Activated naive CD4-positive, alpha-beta T cell treated with anti-CD3 and anti-CD28 coated beads, Interleukin-2, amount 50 U/mL, for 16 hours (primary cell): ENCODE measurements around the gene MARCO.
"Not testable (repeated sequence)": the region's sequence is repeated elsewhere in the genome, so short reads cannot be mapped to it uniquely, and the experiment has no call there.

ENCODE experiments used
- DNase-seq: peaks from one replicate; pipeline ENCODE4 v3.0.0-alpha.2; 2020

The MARCO gene

DNA sequence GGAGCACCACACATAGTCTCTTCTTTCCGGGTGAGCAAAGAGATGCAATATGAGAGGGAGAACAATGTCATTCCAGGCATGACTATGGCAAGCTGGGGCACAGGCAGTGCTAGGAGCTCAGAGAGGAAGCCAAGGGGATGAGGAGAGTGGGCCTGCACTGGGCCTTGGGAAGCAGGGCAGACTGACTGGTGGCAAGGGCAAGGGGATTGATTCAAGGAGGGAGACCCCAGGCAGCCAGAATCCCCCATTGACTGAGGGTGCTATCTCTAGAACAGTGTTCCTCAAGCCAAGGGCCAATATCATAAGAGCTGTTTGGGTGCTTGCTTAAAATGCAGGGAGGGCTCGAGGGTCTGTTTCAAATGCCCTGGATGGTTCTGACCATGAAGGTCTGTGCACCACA, 36.1 kb downstream of the MARCO start:
- DNase-seq: no peak

GRCh38 chr2:118979152-118979861, 37.3 kb downstream of the MARCO start:
- DNase-seq: no peak

DNA sequence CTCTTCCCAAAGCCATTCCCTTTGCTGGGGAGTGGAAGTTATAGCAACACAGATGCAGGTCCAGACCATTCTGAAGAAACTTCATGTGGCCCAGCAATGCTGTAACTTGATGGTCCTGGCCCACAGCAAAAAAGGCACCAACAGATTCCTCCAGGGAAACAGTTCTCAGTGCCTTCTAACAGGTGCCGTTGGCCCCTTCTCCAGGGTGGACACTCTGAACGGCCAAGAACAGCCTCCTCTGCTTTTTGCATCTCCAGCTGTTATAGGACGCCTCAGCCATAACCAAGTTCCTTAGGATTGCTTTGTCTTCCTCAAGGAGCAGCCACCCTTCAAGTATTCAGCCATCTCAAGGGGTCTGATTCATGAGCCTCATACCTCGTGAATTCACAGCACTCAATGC, 38.0 kb downstream of the MARCO start:
- DNase-seq: no peak

GRCh38 chr2:118980573-118980972, 38.6 kb downstream of the MARCO start:
- no peak for DNase-seq

- no peak for DNase-seq
Measured at GRCh38 chr2:118981632-118982031, 39.6 kb downstream of the MARCO start.

- no peak for DNase-seq
Measured at GRCh38 chr2:118982039-118982438, 40.0 kb downstream of the MARCO start.

DNA sequence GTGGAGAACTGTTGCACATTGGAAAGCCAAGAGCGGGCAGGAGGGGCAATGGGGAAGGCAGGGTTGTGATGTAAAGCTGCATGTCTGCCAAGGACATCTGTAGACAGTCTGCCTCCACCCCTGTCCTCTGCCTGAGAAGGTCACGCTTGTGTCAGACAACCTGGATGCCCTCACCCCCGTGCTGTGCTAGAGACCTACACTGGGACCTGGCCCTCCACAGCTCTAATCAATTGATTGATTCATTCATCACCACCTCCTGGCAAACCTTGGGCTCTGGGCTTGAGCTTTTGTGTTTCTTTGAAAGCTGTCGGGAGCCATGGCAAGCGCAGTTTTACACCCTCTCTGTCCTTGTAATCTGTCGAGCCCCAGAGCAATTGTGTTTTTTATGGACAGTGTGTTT, 41.1 kb downstream of the MARCO start:
- no peak for DNase-seq

- no peak for DNase-seq
Measured at GRCh38 chr2:118983915-118984314, 41.9 kb downstream of the MARCO start.

DNA sequence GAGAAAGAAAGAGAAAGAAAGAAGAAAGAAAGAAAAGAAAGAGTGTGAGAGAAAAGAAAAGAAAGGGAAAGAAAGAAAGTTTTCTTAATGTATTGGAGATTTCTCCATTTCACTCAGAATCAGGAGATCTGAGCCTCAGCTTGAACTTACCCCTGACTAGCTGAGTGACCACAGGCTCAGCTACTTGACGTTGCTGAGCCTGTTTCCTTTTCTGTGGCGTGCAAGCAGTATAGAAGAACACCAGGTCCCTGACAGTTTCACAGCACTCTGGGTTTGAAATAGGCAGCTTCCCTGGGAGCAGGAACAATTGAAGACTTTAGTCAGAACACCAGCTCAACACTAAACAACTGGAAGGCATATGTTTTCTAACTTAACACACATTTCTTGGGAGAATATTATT, 44.7 kb downstream of the MARCO start:
- DNase-seq: no peak

DNA sequence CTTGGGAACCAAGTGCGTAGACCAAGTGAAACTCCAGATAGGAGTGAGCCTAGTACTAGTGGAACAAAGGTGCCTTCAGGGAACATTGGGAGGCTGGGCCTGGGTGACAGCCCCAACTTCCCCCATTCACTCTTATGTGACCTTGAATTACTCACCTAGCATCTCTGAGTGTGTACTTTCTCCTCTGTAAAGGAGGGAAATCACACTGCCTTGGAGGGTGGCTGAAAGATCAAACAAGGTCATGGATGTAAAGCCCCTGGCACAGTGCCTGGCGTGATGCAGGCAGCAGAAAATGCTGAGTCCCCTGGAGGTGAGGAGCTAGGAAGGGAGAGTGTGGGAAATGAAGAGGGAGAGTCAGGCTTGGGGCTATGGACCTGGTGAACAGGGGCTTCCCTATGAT, 45.9 kb downstream of the MARCO start:
- no peak for DNase-seq

GRCh38 chr2:118988706-118989105, 46.7 kb downstream of the MARCO start:
- DNase-seq: no peak

DNA sequence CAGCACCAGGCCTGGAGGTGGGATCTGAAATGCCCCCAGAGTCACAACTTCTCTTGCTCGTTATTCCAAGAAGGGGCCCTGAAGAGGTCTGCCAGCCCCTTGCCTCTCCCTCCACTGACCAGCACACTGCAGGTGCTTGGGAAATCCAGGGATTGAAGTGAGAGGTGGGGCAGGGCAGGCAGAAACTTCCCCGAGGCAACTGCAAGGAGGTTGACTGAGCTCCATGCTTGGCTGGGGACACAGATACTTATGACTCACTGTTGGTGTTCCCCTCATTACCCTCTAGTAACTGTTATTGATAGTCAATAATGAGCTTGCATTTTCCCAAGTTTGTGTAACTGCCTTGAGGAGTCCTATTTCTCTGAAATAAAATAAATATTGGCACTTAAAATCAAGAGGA, 47.5 kb downstream of the MARCO start:
- DNase-seq: no peak

DNA sequence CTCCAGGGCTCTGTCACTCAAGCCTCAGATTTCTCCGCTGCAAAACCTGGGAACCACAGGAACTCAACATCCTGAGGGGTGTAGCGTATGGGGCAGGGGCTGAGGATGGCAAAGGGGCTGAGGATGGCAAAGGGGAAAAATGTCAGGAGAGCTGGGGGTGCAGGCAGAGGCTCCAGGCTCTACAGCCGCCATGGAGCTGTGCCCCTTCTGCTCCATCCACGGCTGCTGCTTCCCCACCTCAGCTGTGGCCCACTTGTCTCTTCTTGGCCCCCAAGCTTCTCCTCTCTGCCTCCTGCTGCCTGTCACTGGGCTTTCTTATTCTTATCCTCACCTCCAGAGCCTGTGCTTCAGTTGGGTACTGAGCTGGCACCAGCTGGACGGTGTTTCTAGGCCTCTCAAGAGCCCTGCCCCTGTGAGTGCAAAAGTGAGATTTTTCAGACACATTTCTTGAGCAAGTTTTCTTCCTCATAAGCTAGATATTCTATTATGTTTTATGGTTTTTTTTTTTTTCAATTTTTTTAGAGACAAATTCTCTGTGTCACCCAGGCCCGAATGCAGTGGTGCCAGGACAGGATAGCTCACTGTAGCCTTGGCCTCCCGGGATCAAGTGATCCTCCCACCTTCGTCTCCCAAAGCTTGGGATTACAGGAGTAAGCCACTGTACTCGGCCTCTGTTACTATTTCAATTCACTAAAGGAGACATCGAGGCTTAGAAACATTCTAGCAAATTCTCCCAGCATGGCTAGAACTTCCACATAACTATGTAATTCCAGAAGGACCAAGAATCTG, 49.0 kb downstream of the MARCO start:
- no peak for DNase-seq

DNA sequence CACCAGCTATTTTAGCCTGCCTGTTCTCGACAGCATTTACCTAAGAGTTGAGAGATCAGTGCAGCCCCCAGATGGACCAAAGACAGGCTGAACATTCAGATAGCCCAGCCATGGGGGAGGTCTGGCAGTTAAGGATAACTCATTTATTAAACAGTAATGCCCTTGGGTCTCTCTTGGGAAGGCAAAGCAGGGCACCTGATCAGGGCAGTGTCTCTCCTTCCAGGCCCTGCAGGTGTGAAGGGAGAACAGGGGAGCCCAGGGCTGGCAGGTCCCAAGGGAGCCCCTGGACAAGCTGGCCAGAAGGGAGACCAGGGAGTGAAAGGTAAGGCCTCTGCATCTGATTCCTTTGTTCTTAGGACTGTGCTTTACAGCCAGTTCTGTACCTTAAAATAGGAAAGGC, 49.6 kb downstream of the MARCO start:
- DNase-seq: no peak

DNA sequence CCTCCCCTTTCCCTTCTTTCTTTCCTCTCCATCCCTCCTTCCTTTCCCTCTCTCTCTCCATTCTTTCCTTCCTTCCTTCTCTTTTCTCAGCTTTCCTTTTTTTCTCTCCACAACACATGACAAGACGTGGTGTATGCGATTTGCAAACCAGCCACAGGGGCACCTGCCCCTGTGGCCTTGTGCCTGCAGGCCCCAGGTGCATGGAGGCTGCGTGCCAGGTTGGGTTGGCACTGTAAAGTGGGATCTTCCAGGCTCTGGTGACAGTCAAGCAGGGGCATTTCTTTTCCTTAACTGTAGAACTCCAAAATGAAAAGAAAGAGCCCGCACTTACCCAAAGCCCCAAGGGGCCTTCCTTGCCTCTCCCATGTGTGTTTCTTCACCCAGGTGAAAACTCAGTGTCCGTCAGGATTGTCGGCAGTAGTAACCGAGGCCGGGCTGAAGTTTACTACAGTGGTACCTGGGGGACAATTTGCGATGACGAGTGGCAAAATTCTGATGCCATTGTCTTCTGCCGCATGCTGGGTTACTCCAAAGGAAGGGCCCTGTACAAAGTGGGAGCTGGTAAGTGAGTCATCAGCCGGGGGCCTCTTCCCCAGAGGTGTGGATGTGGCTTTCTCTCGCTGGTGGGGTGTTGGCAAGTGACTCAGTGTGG, 50.9 kb downstream of the MARCO start:
- DNase-seq: no peak

DNA sequence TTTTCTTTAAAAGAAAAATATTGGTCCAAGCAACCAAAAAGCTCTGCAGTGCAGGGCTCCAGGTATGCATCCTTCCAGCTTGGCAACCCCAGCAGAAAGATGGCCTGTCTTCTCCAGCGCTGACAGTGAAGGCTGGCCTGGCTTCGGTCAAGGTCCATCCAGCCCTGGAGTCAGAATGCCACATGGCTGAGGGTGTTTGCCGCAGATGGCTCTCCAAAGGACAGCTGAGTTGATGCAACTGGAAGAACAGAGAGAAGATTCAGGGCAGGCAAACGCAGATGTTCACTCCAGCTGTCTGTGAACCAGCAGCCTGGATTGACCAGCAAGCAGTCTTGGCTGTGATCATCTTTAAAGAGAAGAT, 51.4 kb downstream of the MARCO start:
- no peak for DNase-seq

GRCh38 chr2:118994172-118994700, 52.2 kb downstream of the MARCO start:
- no peak for DNase-seq

DNA sequence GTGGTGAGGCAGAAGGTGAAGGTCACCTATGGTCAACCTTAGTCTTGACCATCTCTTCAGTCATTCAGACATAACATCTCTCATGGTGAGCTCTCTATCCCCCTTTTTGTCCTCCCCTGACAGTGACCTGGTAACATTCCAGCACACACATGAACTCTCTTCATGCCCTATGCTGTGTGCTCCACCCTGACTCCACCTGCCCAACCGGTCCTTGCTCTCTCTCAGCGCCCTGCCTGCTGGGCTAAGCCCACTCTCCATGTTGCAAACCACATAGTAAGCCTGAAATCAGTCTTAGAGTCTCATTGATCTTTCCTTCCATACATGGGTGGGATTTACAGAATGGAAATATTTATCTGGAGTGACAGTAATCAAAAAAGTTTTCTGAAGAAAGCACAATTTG, 52.8 kb downstream of the MARCO start:
- no peak for DNase-seq

DNA sequence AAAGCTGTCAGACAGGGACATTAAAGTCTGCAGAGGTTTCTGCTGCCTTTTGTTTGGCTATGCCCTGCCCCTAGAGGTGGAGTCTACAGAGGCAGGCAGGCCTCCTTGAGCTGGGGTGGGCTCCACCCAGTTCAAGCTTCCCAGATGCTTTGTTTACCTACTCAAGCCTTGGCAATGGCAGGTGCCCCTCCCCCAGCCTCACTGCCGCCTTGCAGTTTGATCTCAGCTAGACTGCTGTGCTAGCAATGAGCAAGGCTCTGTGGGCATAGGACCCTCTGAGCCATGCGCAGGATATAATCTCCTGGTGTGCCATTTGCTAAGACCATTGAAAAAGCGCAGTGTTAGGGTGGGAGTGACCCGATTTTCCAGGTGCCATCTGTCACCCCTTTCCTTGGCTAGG, 61.9 kb downstream of the MARCO start:
- not testable (repeated sequence) for DNase-seq

GRCh38 chr2:119004602-119005001, 62.6 kb downstream of the MARCO start:
- no peak for DNase-seq

GRCh38 chr2:119005051-119005450, 63.1 kb downstream of the MARCO start:
- no peak for DNase-seq

DNA sequence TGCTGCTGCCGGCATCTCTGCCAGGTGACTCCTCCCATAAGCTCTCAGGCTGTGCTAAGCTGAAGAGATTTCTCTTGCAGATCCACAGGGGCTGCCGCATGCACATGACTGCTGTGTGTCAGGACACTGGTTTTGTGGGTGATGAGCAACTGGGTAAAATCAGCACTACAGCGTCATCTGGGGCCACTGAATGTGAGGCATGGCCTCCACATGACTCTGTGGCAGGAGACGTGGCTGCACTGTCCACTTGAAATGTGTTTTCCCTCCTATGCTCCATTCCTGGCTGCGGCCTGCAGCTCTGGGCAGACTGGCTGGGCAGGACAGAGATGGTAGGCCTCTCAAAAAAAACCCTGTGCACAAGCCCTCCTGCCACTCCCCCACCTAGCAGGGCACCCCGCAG, 63.6 kb downstream of the MARCO start:
- DNase-seq: no peak

- DNase-seq: no peak
Measured at GRCh38 chr2:119006441-119006840, 64.4 kb downstream of the MARCO start.

GRCh38 chr2:119008108-119008507, 66.1 kb downstream of the MARCO start:
- no peak for DNase-seq
